Tibial artery (tissue), 4 donors: ENCODE results near the gene LRRC40.

Source experiments
- DNase-seq, 2 donors: peaks; one replicate each; pipeline ENCODE4 v3.0.0-alpha.2; 2019
- H3K27ac ChIP-seq, 2 donors: fragments of 200-600 bp; sonication (generic) in 1 of 2; 1 replicate in 1 of 2; 2 replicates in 1 of 2; pipeline ENCODE4 v1.5.1; 2018 to 2019; ENCODE audit warnings: mild to moderate bottlenecking in 1 of 2
- H3K27me3 ChIP-seq, 2 donors: fragments of 200-600 bp; sonication (generic) in 1 of 2; one replicate each; pipeline versions ENCODE4 v1.5.1 to v1.6.0; 2016 to 2019
- H3K36me3 ChIP-seq, 3 donors: fragments of 200-600 bp; sonication (generic) in 2 of 3; one replicate each; pipeline ENCODE4 v1.5.1; 2016 to 2019; ENCODE audit warnings: mild to moderate bottlenecking in 2 of 3
- H3K4me1 ChIP-seq, 4 donors: fragments of 200-600 bp; sonication (generic) in 2 of 4; 1 replicate in 3 of 4; 2 replicates in 1 of 4; pipeline ENCODE4 v1.5.1; 2016 to 2019
- H3K4me3 ChIP-seq, 2 donors: fragments of 200-600 bp; sonication (generic) in 1 of 2; 1 replicate in 1 of 2; 2 replicates in 1 of 2; pipeline ENCODE4 v1.5.1; 2018 to 2019; ENCODE audit warnings: mild to moderate bottlenecking in 2 of 2
- H3K9me3 ChIP-seq, 3 donors: fragments of 200-600 bp; sonication (generic) in 1 of 3; one replicate each; pipeline ENCODE4 v1.5.1; 2016 to 2019
- CTCF ChIP-seq, 2 experiments: fragments of 200-600 bp in 1 of 2; fragments of 450-650 bp in 1 of 2; IDR thresholded peaks; one replicate each; pipeline ENCODE4 v1.5.1; 2017 to 2019; ENCODE audit warnings: antibody characterized with exemption in 2 of 2, mild to moderate bottlenecking in 1 of 2, moderate library complexity in 1 of 2
- intact Hi-C: fragments of 100-400 bp; cut with DNase I; formaldehyde crosslinking; loops from one replicate; pipeline ENCODE4 v1.15.0; 2023; ENCODE audit warnings: low total_unique reads

LRRC40 gene

DNA sequence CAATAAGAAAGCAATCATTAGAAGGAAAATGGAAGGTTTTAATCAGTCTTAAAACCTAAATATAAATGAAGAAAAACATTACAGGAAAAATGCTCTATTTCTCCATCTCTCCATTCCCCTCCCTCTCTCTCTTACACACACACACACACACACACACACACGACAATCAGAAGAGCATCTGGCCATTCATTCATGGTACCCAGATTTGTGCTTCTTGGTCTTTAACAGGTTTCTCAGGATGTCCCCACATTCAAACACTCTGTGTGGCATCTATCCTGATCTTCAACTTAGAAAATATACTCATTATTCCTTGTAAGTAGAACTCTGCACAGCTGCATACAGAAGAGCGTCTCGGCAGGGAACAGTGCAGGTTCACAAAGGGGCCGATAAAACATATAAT, 779 bp downstream of the LRRC40 start:
- H3K27me3 ChIP-seq, result no peaks in the 10 kb centered on the region
- H3K36me3 ChIP-seq, result peaks cover 0 to 4% (median 0%) of the 10 kb centered on the region in 3 donors
- H3K9me3 ChIP-seq, result no peaks in the 10 kb centered on the region
- TF ChIP-seq CTCF (IDR thresholded peaks at IDR 0.05), result no peak
- DNase-seq, result no peak
- peak overlapping the region; percentile 77 to 80 for H3K4me3 ChIP-seq
- peak overlapping the region; percentile 85 to 92 for H3K27ac ChIP-seq
- intact Hi-C loops, result loop anchor here (10.0 kb wide), 1 partner anchor 150 kb away; the partner anchor contains the start of gene ANKRD13C
- H3K4me1 ChIP-seq, result peaks cover 0 to 53% (median 24%) of the 10 kb centered on the region in 4 donors

DNA sequence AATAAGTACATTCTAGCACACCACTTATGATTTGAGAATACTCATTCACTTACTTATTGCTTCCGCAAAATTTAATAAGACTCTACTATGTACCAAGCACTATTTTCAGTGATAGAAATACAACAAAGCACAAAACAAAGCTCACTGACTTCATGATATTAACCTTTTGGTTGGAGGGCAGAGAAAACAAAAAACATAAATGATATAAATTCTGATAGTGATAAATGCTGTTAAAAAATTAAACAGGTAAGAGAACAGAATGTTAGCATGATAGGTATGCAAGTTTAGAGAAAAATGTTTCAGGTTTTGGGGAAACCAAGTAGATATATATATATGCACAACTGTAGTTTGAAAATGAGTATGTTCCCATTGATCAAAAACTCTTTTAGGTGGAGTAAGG, 1.2 kb downstream of the LRRC40 start:
- H3K27ac ChIP-seq, result no peak overlapping the region
- intact Hi-C loops, result loop anchor here (10.0 kb wide), 1 partner anchor 151 kb away; the partner anchor contains the start of gene ANKRD13C
- peaks cover 0 to 49% (median 21%) of the 10 kb centered on the region in 4 donors for H3K4me1 ChIP-seq
- H3K4me3 ChIP-seq, result peak overlapping the region in 1 of 2 donors; percentile 77
- H3K27me3 ChIP-seq, result no peaks in the 10 kb centered on the region
- no peaks in the 10 kb centered on the region for H3K9me3 ChIP-seq
- no peak for DNase-seq
- no peak for TF ChIP-seq CTCF (IDR thresholded peaks at IDR 0.05)
- peaks cover 0 to 4% (median 0%) of the 10 kb centered on the region in 3 donors for H3K36me3 ChIP-seq

GRCh38 chr1:70202173-70202758, 3.1 kb downstream of the LRRC40 start:
- no peak for DNase-seq
- no peak overlapping the region for H3K4me3 ChIP-seq
- no peak for TF ChIP-seq CTCF (IDR thresholded peaks at IDR 0.05)
- H3K36me3 ChIP-seq, result no peaks in the 10 kb centered on the region
- H3K27me3 ChIP-seq, result no peaks in the 10 kb centered on the region
- H3K9me3 ChIP-seq, result no peaks in the 10 kb centered on the region
- H3K27ac ChIP-seq, result no peak overlapping the region
- intact Hi-C loops, result loop anchor here (10.0 kb wide), 1 partner anchor 153 kb away; the partner anchor contains the start of gene ANKRD13C
- peaks cover 0 to 30% (median 12%) of the 10 kb centered on the region in 4 donors for H3K4me1 ChIP-seq

DNA sequence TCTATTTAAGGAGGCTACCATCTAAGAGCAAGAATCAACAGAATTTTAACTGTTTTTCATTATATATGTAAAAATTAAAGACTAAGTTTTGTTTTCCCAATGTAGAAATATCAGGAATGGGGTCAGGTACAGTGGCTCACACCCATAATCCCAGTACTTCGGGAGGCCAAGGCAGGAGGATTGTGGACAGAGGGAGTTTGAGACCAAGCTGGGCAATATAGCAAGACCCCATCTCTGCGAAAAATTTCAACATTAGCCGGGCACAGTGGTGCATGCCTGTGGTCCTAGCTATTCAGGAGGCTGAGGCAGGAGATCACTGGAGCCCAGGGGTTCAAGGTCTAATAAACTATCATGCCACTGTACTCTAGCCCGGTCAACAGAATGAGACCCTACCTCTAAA, 5.3 kb downstream of the LRRC40 start:
- no peak for TF ChIP-seq CTCF (IDR thresholded peaks at IDR 0.05)
- intact Hi-C loops, result loop anchor here (10.0 kb wide), 1 partner anchor 155 kb away; the partner anchor contains the start of gene ANKRD13C
- H3K9me3 ChIP-seq, result no peaks in the 10 kb centered on the region
- DNase-seq, result no peak
- H3K4me1 ChIP-seq, result peaks cover 0 to 19% (median 4%) of the 10 kb centered on the region in 4 donors
- no peaks in the 10 kb centered on the region for H3K27me3 ChIP-seq
- no peaks in the 10 kb centered on the region for H3K36me3 ChIP-seq
- H3K27ac ChIP-seq, result no peak overlapping the region
- H3K4me3 ChIP-seq, result no peak overlapping the region

GRCh38 chr1:70196333-70196732, 9.0 kb downstream of the LRRC40 start:
- Histone ChIP-seq H3K4me1 (no peaks in the 10 kb centered on the region), H3K27me3 (no peaks in the 10 kb centered on the region), H3K36me3 (no peaks in the 10 kb centered on the region), H3K4me3 (no peak overlapping the region), H3K9me3 (no peaks in the 10 kb centered on the region), H3K27ac (no peak overlapping the region)
- DNase-seq, result no peak
- TF ChIP-seq CTCF (IDR thresholded peaks at IDR 0.05), result no peak
- intact Hi-C loops, result no loop called here
